A673 (cell line): ENCODE measurements around the gene MICALL2. TPM values are rescaled to one million over a fixed set of nuclear protein-coding genes. Genes with fewer than 3 reads are reported as not detected.

Experiments used
- BruUV-seq: library from RNA; stranded (reverse); fragments of 400-500 nt; replicated peaks from 2 replicates; lab custom pipeline; 2021; lab: Mats Ljungman, UMichigan
- CTCF ChIA-PET: fragments of 300-600 bp; sonication (Branson Sonifier 250); formaldehyde crosslinking; loops from one replicate; lab custom pipeline; 2022; ENCODE audit warnings: antibody characterized with exemption; lab: Charles Lee
- POLR2A ChIA-PET: fragments of 300-600 bp; sonication (Branson Sonifier 250); formaldehyde crosslinking; loops from one replicate; lab custom pipeline; 2022; ENCODE audit warnings: antibody characterized with exemption; ENCODE audit not compliant: low non-redundant PET; lab: Charles Lee
- DNase-seq: peaks from one replicate; pipeline ENCODE4 v3.0.0-alpha.2; 2015; ENCODE audit warnings: low spot score
- H3K27ac ChIP-seq: fragments of 200-600 bp; sonication (generic); 2 replicates; pipeline ENCODE4 v1.5.1; 2016; ENCODE audit warnings: mixed run types, low read depth, mild to moderate bottlenecking, mixed read lengths, antibody characterized with exemption, low read length; ENCODE audit not compliant: poor library complexity, severe bottlenecking
- H3K27me3 ChIP-seq: fragments of 200-600 bp; sonication (generic); replicated peaks from 2 replicates; pipeline ENCODE4 v1.6.1; 2017; ENCODE audit warnings: mixed run types, low read depth, mild to moderate bottlenecking, mixed read lengths, antibody characterized with exemption, low read length; ENCODE audit not compliant: insufficient read depth, poor library complexity
- H3K36me3 ChIP-seq: fragments of 200-600 bp; sonication (generic); 2 replicates; pipeline ENCODE4 v1.6.1; 2016; ENCODE audit warnings: mixed run types, mild to moderate bottlenecking, mixed read lengths, antibody characterized with exemption, low read length; ENCODE audit not compliant: insufficient read depth, poor library complexity, severe bottlenecking
- H3K4me1 ChIP-seq: fragments of 200-600 bp; sonication (generic); 2 replicates; pipeline ENCODE4 v1.6.1; 2017; ENCODE audit warnings: mixed run types, mild to moderate bottlenecking, mixed read lengths, antibody characterized with exemption, low read length; ENCODE audit not compliant: insufficient read depth, poor library complexity, severe bottlenecking
- H3K4me3 ChIP-seq: fragments of 200-600 bp; sonication (generic); 2 replicates; pipeline ENCODE4 v1.5.1; 2016; ENCODE audit warnings: low read depth, mixed run types, mild to moderate bottlenecking, mixed read lengths, low read length; ENCODE audit not compliant: poor library complexity, severe bottlenecking
- H3K9me3 ChIP-seq: fragments of 200-600 bp; sonication (generic); 2 replicates; pipeline ENCODE4 v1.6.1; 2016; ENCODE audit warnings: mixed run types, low read depth, mild to moderate bottlenecking, mixed read lengths, antibody characterized with exemption, low read length; ENCODE audit not compliant: poor library complexity, severe bottlenecking
- EZH2 ChIP-seq: fragments of 200-600 bp; sonication (generic); IDR thresholded peaks from 2 replicates; pipeline ENCODE4 v1.6.1; 2017; ENCODE audit warnings: borderline replicate concordance, low read depth, mild to moderate bottlenecking, mixed read lengths, antibody characterized with exemption, low read length; ENCODE audit not compliant: poor library complexity, severe bottlenecking
- intact Hi-C: fragments of 100-400 bp; cut with micrococcal nuclease; formaldehyde crosslinking; loops from one replicate; pipeline ENCODE4 v1.10.0; 2022; ENCODE audit not compliant: unreplicated experiment
- total RNA-seq: library from RNA; stranded (reverse); gene quantifications from 2 replicates; pipeline ENCODE4 v1.2.3, GENCODE V29; 2021
- TF ChIP-seq, protein P1 (sequence below): fragments of 300-800, 200-600 bp; sonication (generic); conservative IDR thresholded peaks from 2 replicates; pipeline ENCODE4 v1.5.1; 2017; ENCODE audit warnings: low read depth, mild to moderate bottlenecking, antibody characterized with exemption, low read length, moderate library complexity, mixed read lengths

MICALL2 gene
- total RNA-seq, 1 experiment from 2014 or later, result 10.1 TPM

DNA sequence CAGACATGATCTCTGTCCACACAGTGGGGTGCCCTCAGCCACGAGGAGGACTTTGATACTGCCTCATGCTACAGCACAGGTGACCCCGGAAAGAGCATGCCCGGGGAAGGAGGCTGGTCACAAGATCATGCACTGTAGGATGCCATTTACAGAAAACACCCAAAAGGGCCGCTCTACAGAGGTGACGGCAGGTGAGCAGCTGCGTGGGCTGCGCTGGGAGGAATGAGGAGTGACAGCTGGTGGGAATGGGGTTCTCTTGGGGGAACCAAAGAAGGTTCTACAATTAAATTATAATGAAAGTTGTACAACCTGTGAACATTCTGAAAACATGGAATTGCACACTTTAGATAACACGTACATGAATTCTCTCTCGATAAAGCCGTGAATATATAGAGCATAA is 33.0 kb upstream of the MICALL2 start:
- intact Hi-C loops, result no loop called here
- Histone ChIP-seq H3K4me3 (no peak overlapping the region), H3K27ac (no peak overlapping the region), H3K27me3 (no peaks in the 10 kb centered on the region), H3K36me3 (peaks cover 29% of the 10 kb centered on the region), H3K9me3 (no peaks in the 10 kb centered on the region), H3K4me1 (no peaks in the 10 kb centered on the region)
- CTCF ChIA-PET, result no interaction called here
- BruUV-seq, result no TSS peak
- POLR2A ChIA-PET, result no interaction called here
- no peak for DNase-seq
- TF ChIP-seq, protein P1, sequence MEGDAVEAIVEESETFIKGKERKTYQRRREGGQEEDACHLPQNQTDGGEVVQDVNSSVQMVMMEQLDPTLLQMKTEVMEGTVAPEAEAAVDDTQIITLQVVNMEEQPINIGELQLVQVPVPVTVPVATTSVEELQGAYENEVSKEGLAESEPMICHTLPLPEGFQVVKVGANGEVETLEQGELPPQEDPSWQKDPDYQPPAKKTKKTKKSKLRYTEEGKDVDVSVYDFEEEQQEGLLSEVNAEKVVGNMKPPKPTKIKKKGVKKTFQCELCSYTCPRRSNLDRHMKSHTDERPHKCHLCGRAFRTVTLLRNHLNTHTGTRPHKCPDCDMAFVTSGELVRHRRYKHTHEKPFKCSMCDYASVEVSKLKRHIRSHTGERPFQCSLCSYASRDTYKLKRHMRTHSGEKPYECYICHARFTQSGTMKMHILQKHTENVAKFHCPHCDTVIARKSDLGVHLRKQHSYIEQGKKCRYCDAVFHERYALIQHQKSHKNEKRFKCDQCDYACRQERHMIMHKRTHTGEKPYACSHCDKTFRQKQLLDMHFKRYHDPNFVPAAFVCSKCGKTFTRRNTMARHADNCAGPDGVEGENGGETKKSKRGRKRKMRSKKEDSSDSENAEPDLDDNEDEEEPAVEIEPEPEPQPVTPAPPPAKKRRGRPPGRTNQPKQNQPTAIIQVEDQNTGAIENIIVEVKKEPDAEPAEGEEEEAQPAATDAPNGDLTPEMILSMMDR, result no peak
- no peak for TF ChIP-seq EZH2

DNA sequence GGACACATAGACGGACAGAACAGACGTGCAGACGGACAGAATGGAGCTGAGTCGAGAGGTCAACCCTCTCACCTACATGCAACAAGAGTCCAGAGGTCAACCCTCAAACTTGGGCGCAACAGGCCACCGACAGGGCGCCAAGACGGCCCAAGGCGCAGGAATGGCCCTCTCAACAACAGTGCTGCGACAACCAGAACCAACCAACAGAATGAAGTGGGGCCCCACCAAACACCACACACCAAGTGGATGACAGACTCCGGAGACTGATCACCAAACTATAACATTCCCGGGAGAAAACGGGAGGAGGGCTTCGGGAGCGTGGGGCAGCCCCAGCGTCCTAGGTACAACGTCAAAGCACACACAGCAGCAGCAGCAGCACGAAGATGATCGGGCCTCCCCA is 31.6 kb upstream of the MICALL2 start:
- no TSS peak for BruUV-seq
- H3K27me3 ChIP-seq, result no peaks in the 10 kb centered on the region
- no peaks in the 10 kb centered on the region for H3K9me3 ChIP-seq

DNA sequence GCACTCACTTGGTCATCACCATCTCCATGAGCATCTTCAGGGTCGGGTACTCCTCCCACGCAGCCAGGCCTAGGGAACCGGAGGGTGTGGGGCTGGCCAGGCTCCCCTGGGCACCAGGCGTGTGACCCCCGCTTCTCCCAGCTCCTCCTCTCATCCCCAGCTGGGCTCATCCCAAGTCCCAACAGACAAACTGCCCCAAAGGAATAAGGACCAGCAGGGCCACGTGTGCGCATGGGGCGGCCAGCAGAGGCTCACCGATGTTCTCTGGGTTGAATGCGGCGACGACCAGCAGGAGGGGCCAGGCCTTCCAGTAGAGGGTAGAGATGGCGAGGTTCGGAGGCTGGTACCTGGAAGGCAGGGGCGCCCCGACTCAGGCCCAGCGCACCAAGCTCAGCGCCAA is 30.1 kb upstream of the MICALL2 start:
- no peak overlapping the region for H3K27ac ChIP-seq
- CTCF ChIA-PET, result no interaction called here
- no peaks in the 10 kb centered on the region for H3K9me3 ChIP-seq
- no peaks in the 10 kb centered on the region for H3K4me1 ChIP-seq
- TF ChIP-seq, protein P1, result no peak
- no peak for TF ChIP-seq EZH2
- H3K36me3 ChIP-seq, result peaks cover 25% of the 10 kb centered on the region
- no peak overlapping the region for H3K4me3 ChIP-seq
- POLR2A ChIA-PET, result no interaction called here
- DNase-seq, result no peak
- intact Hi-C loops, result no loop called here
- no TSS peak for BruUV-seq
- no peaks in the 10 kb centered on the region for H3K27me3 ChIP-seq

More for the DNA sequence above, 31.6 kb upstream of the MICALL2 start:
- Histone ChIP-seq H3K4me3 (no peak overlapping the region), H3K36me3 (peaks cover 27% of the 10 kb centered on the region), H3K4me1 (no peaks in the 10 kb centered on the region), H3K27ac (no peak overlapping the region)
- TF ChIP-seq, protein P1, result no peak
- no peak for TF ChIP-seq EZH2
- POLR2A ChIA-PET, result no interaction called here
- no peak for DNase-seq
- intact Hi-C loops, result no loop called here
- CTCF ChIA-PET, result no interaction called here
